IMR-90 (cell line): ENCODE data around the gene WDR5. TPM values are rescaled to one million over a fixed set of nuclear protein-coding genes. Genes with fewer than 3 reads are reported as not detected.

Source experiments
- CTCF ChIP-seq: conservative IDR thresholded peaks from 2 replicates; pipeline ENCODE4 v1.5.1; 2012; ENCODE audit warnings: mild to moderate bottlenecking, low read depth, low read length, improper control_type of control experiment
- FOS ChIP-seq: fragments of 150-350 bp; IDR thresholded peaks from 2 replicates; pipeline ENCODE4 v1.6.1; 2016; ENCODE audit warnings: low read depth, low read length
- polyA plus RNA-seq, 3 experiments: library from polyadenylated mRNA; depleted of rRNA; stranded (reverse); fragments of >200 nt; gene quantifications; 2 replicates each; pipeline ENCODE4 v1.2.3, GENCODE V29; 2012; ENCODE audit warnings: low replicate concordance in 1 of 3
- total RNA-seq: library from RNA; depleted of rRNA; stranded (reverse); fragments of >200 nt; gene quantifications from 2 replicates; pipeline ENCODE4 v1.2.3, GENCODE V29; 2012

Gene WDR5
- total and polyA plus RNA-seq, 2 of the 4 experiments (the other 2 are of a cell fraction): 18.3 to 26.6 TPM

GRCh38 chr9:134170532-134171315 is 34.8 kb downstream of the WDR5 start (continued):
- TF ChIP-seq CTCF: no peak
- TF ChIP-seq FOS: no peak
